NCI-H1092 (cell line): ENCODE results near the gene ERFE.

Experiments used
- DNase-seq: peaks from one replicate; lab custom pipeline; 2025; lab: John Stamatoyannopoulos, UW

The ERFE gene

GRCh38 chr2:238139196-238140039 is 19.4 kb upstream of the ERFE start:
- no peak for DNase-seq

- no peak for DNase-seq
Measured at GRCh38 chr2:238140040-238140439, 18.7 kb upstream of the ERFE start.

GRCh38 chr2:238140721-238141540 is 17.8 kb upstream of the ERFE start:
- no peak for DNase-seq

- peak; percentile 27 for DNase-seq
Measured at GRCh38 chr2:238141541-238142318, 17.0 kb upstream of the ERFE start.

GRCh38 chr2:238142382-238143205 is 16.2 kb upstream of the ERFE start:
- no peak for DNase-seq

DNA sequence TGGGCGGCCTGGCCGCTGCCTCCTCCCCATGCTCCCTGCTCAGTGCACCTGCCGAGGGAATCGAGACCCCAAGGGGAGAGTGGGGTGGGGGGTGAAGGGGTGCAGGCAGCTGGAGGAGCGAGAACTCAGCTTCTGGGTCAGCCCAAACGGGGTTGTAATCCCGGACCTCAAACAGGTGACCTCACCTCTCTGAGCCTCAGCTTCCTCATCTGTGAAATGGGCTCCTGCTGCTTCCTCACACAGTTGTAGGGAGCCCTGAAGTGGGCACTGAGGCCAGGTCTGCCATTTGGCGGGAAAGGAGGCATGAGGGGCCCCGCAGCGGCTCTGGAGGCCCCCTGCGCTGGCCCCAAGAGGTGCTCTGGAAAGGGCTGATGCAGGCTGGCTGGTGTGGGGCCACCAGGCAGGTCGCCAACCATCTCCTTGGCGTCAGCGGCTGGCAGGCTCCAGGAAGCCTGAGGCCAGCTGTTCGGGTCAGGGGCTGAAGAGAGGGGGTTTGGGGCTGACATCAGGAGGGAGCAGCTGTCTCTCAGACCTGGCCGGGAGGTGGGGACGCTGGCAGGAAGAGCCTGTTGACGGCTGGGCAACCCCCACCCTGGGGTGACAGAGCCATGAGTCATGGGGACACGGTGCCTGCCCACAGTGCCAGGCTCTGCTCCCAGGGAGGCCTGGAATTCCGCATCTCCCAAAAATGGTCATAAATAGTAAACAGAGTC is 15.4 kb upstream of the ERFE start:
- DNase-seq = no peak

GRCh38 chr2:238144262-238144661 is 14.5 kb upstream of the ERFE start:
- no peak for DNase-seq

DNA sequence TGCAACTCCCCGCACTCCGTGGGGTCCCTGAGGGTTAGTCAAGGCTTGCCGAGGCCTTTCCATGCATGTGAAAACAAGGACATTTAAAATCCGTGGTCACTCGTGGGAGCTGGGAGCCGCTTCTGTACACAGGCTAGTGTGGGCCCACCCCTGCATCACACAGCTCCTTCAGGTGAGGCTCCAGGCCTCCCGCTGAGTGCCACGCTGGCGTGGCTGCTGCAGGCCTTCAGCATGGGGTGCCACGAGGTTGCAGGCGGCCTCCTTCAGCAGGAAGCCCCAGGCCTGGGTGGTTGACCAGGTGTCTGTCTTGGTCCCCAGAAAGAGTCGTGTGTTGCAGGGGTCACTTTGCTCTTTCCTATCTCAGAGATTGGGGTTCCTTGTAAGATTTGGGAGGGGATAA is 13.7 kb upstream of the ERFE start:
- no peak for DNase-seq

- no peak for DNase-seq
Measured at GRCh38 chr2:238145851-238146250, 12.9 kb upstream of the ERFE start.

GRCh38 chr2:238146884-238147544 is 11.8 kb upstream of the ERFE start:
- no peak for DNase-seq

GRCh38 chr2:238148981-238149380 is 9.8 kb upstream of the ERFE start:
- DNase-seq = no peak

DNA sequence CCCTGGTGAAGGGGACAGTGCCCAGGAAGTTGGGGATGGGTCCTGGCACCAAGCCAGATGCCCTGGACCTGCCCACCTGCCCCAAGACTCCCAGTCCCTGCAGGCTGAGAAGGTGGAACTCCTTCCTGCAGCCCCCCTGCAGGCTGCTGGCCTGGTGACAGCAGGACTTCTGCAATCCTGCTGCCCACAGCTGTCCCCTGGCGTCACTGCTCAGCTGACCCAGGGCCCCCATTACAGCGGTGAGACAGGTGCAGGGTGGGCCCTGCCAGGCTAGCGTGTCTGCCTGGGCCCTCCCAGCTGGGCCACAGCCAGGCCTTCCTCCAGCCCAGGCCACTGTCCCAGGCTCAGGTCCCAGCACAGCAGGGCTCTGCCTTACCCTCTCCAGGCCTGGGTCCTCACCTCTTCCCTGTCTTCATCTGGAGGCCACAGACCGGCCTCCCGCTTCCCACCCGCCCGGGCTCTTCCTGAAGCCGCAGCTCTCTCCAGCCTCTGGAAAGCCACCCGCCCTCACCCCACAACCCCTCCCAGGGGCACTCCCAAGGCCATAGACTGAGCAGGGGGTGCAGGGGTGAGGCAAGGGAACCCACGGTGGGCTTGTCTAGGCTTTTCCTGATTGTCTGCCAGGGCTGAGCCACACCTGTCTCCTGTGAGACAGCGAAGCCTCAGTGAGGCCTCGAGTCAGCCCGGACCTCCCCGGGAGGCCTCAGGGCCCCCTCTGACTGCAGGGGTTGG is 8.8 kb upstream of the ERFE start:
- no peak for DNase-seq

DNA sequence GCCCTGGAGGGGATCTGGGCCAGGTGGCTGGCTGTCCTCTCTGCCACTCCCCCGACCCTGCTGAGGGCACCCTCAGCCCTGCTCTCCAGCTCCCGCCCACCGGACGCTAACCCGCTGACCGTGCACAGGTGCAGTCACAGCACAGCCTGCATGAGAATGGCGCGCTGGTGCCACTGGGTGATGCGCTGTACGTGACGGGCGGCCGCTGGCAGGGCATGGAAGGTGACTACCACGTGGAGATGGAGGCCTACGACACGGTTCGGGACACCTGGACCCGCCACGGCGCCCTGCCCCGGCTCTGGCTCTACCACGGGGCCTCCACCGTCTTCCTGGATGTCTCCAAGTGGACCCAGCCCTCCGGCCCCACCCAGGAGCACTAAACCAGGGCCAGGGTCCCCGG is 8.1 kb upstream of the ERFE start:
- no peak for DNase-seq

DNA sequence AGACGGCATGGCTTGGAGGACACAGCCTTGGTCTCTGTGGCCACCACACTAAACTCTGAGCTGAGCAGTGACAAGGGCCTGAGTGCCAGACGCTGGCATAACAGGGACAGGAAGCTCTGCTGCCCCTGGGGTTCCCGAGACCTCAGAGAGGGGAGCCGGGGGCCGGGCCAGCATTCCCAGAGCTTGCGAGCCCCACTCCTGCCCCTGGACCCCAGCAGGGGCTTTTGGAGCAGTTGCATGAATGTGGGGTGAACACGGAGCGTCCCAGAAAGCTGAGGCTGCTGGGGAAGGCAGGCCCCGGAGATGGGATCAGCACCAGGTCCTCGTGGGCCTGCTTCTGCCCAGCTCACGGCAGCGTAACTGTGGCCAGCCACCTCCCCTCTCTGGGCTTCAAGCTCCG is 7.6 kb upstream of the ERFE start:
- DNase-seq = no peak

GRCh38 chr2:238151628-238152235 is 7.0 kb upstream of the ERFE start:
- no peak for DNase-seq

DNA sequence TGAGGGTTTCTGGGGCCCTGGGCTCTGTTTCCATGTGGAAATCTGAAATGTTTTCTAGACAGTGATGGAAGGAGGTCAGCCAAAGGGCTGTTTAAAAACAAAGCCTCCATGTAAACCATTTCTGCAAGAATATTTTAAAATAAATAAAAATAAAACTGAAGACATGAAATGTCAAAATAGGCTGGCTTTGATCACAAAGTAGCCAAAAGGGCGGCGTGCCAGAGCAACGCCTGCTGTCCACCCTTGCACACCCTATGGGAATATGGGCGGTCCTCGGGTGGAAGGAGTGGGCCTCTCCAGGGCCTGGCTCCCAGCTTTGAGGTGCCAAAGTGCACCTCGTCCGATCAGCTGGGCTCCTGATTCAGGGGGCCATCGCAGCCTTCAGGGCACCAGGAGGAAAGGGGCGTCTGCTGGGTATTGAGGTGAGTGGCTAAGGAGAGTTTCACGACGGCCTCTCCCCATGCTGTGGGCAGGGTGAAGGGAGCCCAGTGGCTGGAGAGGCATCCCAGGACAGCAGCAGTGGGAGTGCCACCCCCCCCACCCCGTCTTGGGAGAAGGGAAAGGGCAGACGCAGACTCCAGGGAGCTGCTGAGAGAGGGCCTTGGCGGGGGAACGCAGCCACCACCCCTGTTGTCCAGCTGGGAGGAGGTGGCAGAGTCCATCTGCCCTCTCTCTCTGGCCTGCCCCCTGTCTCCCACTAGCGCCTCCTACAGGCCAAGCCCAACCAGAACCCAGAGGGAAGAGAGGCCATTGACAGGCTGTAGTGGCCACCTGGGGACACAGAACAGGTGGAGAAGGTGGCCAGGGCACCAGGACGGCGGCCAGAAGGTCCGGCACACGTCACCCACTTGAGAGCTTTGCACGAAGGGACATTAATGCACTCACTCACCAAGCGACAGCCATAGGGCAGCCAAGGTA is 5.7 kb upstream of the ERFE start:
- no peak for DNase-seq

GRCh38 chr2:238154570-238154969 is 4.2 kb upstream of the ERFE start:
- DNase-seq = no peak
